Fibroblast of peridontal ligament (primary cell): ENCODE results near the gene GUCY2D.
A peak's percentile ranks its signal among the peaks of the same experiment; 100 is the strongest.
"Not testable (repeated sequence)": the region's sequence is repeated elsewhere in the genome, so short reads cannot be mapped to it uniquely, and the experiment has no call there.

Source experiments
- DNase-seq: peaks from one replicate; pipeline ENCODE4 v3.0.0-alpha.2; 2010; ENCODE audit errors: extremely low read depth

GUCY2D gene

GRCh38 chr17:8044819-8045810 lies 42.7 kb downstream of the GUCY2D start:
- no peak for DNase-seq

GRCh38 chr17:8046306-8046928 lies 44.0 kb downstream of the GUCY2D start:
- DNase-seq = no peak

DNA sequence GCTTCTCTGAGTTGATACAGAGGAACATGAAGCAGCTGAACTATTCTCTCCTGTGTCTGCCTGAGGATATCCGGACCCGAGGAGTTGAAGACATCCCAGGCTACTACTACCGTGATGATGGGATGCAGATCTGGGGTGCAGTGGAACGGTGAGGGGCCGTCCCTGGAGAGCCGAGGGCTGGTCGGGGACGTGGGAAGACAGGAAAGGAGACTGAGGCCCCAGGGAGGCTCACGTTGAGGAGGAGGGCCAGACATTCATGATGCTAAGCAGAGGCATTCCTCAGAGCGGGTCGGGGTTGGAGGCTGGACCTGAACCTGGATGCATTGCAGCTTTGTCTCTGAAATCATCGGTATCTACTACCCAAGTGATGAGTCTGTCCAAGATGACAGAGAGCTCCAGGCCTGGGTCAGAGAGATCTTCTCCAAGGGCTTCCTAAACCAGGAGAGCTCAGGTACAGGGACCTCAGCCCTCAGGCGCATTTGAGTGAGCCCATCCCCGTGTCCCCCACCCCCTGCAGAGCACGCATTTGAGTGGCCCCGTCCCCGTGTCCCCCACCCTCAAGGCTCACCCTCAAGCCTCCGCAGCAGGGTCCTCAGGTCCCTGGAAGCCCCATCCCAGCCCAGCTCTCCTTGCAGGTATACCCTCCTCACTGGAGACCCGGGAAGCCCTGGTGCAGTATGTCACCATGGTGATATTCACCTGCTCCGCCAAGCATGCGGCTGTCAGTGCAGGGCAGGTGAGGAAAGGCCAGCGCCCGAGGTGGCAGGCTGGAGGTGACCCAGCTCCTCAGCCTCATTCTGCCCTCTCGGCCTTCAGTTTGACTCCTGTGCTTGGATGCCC lies 44.7 kb downstream of the GUCY2D start:
- no peak for DNase-seq

DNA sequence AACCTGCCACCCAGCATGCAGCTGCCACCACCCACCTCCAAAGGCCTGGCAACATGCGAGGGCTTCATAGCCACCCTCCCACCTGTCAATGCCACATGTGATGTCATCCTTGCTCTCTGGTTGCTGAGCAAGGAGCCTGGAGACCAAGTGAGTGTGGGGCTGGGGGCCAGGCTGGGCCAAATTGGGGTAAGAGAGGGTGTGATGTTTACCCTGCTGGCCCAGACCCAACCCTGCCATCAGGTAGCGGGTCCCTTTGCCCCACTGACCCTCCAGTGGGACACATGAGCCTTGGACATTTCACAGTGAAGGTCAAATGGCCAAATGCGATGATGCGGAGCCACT lies 45.3 kb downstream of the GUCY2D start:
- no peak for DNase-seq

DNA sequence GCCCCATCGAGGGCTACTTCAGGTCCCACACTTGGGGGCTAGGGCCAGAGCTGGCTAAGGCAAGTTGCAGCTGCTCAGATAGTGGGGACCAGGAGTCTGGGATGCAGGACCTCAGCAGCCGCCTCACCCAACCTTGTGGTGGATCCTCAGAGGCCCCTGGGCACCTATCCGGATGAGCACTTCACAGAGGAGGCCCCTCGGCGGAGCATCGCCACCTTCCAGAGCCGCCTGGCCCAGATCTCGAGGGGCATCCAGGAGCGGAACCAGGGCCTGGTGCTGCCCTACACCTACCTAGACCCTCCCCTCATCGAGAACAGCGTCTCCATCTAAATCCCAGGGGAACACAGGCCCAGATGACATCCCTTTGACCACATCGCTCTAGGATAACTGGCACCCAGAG lies 45.8 kb downstream of the GUCY2D start:
- DNase-seq = no peak

GRCh38 chr17:8048736-8049135 lies 46.3 kb downstream of the GUCY2D start:
- no peak for DNase-seq

DNA sequence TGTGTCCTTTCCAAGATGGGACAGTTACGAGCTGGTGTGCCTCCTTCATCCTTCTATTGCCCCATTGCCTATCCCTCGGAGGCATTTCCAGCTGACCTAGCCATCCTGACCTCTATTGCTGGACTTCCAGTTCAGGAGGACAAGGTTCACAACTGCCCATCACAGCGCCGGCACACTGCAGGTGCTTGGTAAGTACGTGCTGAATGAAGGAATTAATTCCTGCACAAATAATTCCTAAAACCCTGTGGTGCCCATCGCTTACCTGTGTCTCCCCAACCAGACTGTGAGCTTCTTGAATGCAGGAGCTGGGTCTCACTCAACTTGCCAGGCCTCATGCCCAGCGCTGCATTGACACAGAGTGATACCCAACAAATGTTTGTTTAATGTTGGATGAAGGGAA lies 49.4 kb downstream of the GUCY2D start:
- no peak for DNase-seq

- no peak for DNase-seq
Observed at GRCh38 chr17:8052256-8053252, 50.1 kb downstream of the GUCY2D start.

- no peak for DNase-seq
Observed at GRCh38 chr17:8053600-8053999, 51.2 kb downstream of the GUCY2D start.

GRCh38 chr17:8055851-8056231 lies 53.4 kb downstream of the GUCY2D start:
- DNase-seq = no peak

DNA sequence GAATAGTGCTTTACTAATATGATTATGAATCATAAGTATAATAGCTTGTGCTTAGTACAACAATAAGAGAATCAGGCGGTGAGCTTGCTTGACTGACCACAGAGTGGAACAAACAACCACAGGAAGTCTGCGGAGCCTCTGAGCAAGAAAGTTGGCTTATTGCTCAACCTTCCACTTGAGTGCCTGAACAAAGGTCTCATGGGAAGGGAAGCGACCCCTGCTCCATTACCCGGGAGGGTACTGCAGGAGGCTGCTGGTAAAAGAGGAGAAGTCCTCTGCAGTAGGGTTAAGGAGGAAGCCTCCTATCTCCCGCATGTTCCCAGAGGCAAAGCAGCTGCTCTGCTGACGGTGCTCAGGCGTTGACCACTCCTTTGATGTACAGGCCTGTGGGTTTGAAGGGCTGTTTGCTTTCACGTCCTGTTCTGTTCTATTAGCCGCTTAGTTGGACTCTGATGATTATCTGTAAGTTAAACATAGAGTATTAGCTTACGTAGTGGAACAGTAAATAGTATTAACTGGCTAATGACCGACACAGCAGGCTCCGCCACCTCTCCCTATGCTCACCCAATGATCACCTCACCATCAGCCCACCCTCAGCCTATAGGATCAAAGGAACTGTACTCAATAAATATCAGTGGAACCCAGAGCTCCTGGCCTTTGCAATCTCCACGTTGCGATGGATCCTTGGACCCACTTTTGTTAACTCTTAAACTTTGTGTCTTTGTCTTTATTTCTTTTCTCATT lies 54.0 kb downstream of the GUCY2D start:
- peak; percentile 49 for DNase-seq

GRCh38 chr17:8056976-8057625 lies 54.7 kb downstream of the GUCY2D start:
- DNase-seq = no peak

GRCh38 chr17:8057691-8058114 lies 55.3 kb downstream of the GUCY2D start:
- DNase-seq = peak; percentile 79

DNA sequence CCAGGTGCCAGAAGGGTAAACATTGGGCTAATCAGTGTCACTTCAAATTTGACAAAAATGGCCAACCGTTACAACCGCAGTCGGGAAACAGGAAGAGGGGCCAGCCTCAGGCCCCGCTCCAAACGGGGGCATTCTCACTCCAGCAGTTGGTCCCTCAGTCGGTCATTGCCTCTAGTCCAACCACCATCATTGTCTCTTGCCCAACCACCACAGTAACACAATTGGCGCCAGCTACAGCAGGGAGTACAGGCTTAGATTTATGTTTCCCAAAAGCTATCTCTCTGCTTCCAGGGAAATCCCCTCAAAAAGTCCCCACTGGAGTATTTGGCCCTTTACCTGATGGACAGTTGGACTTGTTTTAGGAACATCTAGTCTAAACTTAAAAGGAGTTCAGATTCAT lies 56.7 kb downstream of the GUCY2D start:
- DNase-seq = no peak

DNA sequence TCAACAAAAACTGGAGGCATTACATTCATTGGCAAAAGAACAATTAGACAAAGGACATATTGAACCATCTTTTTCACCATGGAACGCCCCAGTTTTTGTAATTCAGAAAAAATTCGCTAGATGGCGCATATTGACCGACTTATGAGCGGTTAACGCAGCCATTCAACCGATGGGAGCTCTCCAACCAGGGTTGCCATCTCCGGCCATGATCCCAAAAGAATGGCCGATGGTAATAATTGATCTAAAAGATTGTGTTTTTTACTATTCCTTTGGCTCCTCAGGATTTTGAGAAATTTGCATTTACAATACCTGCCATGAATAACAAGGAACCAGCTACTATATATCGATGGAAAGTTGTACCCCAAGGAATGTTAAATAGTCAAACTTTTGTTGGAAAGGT lies 57.9 kb downstream of the GUCY2D start:
- DNase-seq = peak; percentile 82

GRCh38 chr17:8061851-8062250 lies 59.4 kb downstream of the GUCY2D start:
- DNase-seq = not testable (repeated sequence)

DNA sequence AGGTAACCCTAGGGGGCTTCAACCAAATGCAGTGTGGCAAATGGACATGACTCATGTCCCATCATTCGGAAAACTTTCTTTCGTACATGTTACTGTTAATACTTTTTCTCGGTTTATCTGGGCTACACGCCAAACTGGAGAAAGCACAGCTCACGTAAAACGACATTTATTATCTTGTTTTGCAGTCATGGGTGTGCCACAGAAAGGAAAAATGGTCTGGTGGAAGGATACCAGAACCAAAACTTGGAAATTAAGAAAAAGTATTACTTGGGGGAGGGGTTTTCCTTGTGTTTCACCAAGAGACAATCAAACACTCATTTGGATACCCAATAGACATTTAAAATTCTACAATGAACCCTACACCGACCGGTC lies 60.0 kb downstream of the GUCY2D start:
- DNase-seq = no peak

GRCh38 chr17:8062807-8063483 lies 60.5 kb downstream of the GUCY2D start:
- DNase-seq = no peak
